H1 (cell line): ENCODE measurements around the gene STARD3. TPM values are rescaled to one million over a fixed set of nuclear protein-coding genes. Genes with fewer than 3 reads are reported as not detected.

Experiments used
- CTCF ChIA-PET: fragments of 300-600 bp; sonication (Branson Sonifier 250); formaldehyde crosslinking; loops from one replicate; lab custom pipeline; 2021; ENCODE audit not compliant: partially characterized antibody; lab: Charles Lee
- POLR2A ChIA-PET: fragments of 300-600 bp; sonication (Branson Sonifier 250); formaldehyde crosslinking; loops from one replicate; lab custom pipeline; 2021; ENCODE audit warnings: inconsistent platforms; ENCODE audit not compliant: partially characterized antibody; lab: Charles Lee
- DNase-seq, 2 experiments: peaks; one replicate each; pipeline versions ENCODE4 v3.0.0 to v3.0.0-alpha.2; 2010 to 2022; ENCODE audit warnings: low spot score in 2 of 2, low read depth in 1 of 2, mixed read lengths in 1 of 2
- FAIRE-seq: peaks from 2 replicates; lab custom pipeline; 2011; peaks lifted over from hg19 to GRCh38; lab: Jason Lieb, UNC
- H2AFZ ChIP-seq: 2 replicates; pipeline ENCODE4 v1.8.1; 2012; ENCODE audit warnings: low read length, inconsistent platforms
- H2AK5ac ChIP-seq: 2 replicates; pipeline ENCODE4 v1.6.1; 2013; ENCODE audit warnings: low read depth, low read length
- H2BK120ac ChIP-seq: replicated peaks from 2 replicates; pipeline ENCODE3; 2013; ENCODE audit warnings: low read depth, low read length, inconsistent platforms
- H2BK12ac ChIP-seq: 2 replicates; pipeline ENCODE4 v1.6.1; 2013; ENCODE audit warnings: low read depth, low read length
- H2BK15ac ChIP-seq: 2 replicates; pipeline ENCODE4 v1.6.1; 2013; ENCODE audit warnings: low read length
- H2BK20ac ChIP-seq: 2 replicates; pipeline ENCODE4 v1.6.1; 2013; ENCODE audit warnings: low read length
- H2BK5ac ChIP-seq: 2 replicates; pipeline ENCODE4 v1.6.1; 2013; ENCODE audit warnings: low read depth, low read length
- H3K14ac ChIP-seq: 2 replicates; pipeline ENCODE4 v1.6.1; 2013; ENCODE audit warnings: inconsistent platforms; ENCODE audit not compliant: insufficient read length
- H3K18ac ChIP-seq: 2 replicates; pipeline ENCODE4 v1.6.1; 2013; ENCODE audit warnings: low read length; ENCODE audit errors: extremely low read depth
- H3K23ac ChIP-seq: 2 replicates; pipeline ENCODE4 v1.6.1; 2013; ENCODE audit warnings: inconsistent platforms; ENCODE audit not compliant: insufficient read length
- H3K23me2 ChIP-seq: 2 replicates; pipeline ENCODE4 v1.6.1; 2013; ENCODE audit warnings: low read depth, low read length
- H3K27ac ChIP-seq: 2 replicates; pipeline ENCODE4 v1.6.1; 2011; ENCODE audit warnings: low read depth, low read length, inconsistent platforms
- H3K27me3 ChIP-seq, 4 experiments: replicated peaks in 1 of 4; 1 replicate in 1 of 4; 2 replicates in 3 of 4; pipeline versions ENCODE4 v1.6.1 to v1.8.1; 2011 to 2013; ENCODE audit warnings: low read length in 3 of 4, mild to moderate bottlenecking in 3 of 4, inconsistent platforms in 2 of 4, mixed read lengths in 2 of 4, moderate library complexity in 1 of 4; ENCODE audit not compliant: control insufficient read depth in 3 of 4, insufficient read depth in 3 of 4; ENCODE audit errors: extremely low read depth in 1 of 4
- H3K36me3 ChIP-seq, 4 experiments: 2 replicates each; pipeline versions ENCODE4 v1.6.1 to v1.8.1; 2011 to 2013; ENCODE audit warnings: mild to moderate bottlenecking in 4 of 4, low read length in 3 of 4, moderate library complexity in 2 of 4, control low read depth in 1 of 4, inconsistent platforms in 1 of 4; ENCODE audit not compliant: insufficient read depth in 4 of 4, control insufficient read depth in 2 of 4
- H3K4ac ChIP-seq: replicated peaks from 2 replicates; pipeline ENCODE3; 2013; ENCODE audit warnings: low read length, low read depth, mixed read lengths, inconsistent platforms; ENCODE audit not compliant: insufficient read length
- H3K4me1 ChIP-seq, 4 experiments: replicated peaks in 1 of 4; 1 replicate in 1 of 4; 2 replicates in 3 of 4; pipeline versions ENCODE4 v1.6.1 to v1.8.1; 2011 to 2013; ENCODE audit warnings: low read length in 3 of 4, inconsistent platforms in 2 of 4, mixed read lengths in 1 of 4; ENCODE audit not compliant: insufficient read depth in 4 of 4, control insufficient read depth in 3 of 4
- H3K4me2 ChIP-seq, 2 experiments: 2 replicates each; pipeline versions ENCODE4 v1.6.1 to v1.8.1; 2011 to 2013; ENCODE audit warnings: low read depth in 2 of 2, low read length in 2 of 2, control low read depth in 1 of 2, inconsistent platforms in 1 of 2, mild to moderate bottlenecking in 1 of 2; ENCODE audit not compliant: insufficient read depth in 1 of 2
- H3K4me3 ChIP-seq, 4 experiments: fragments of 200-600, 300-600 bp in 1 of 4; sonication (generic), shearing (Covaris generic), sonication (Bioruptor Twin) in 1 of 4; 2 replicates each; pipeline versions ENCODE4 v1.5.1 to v1.8.1; 2011 to 2016; ENCODE audit warnings: low read length in 4 of 4, low read depth in 3 of 4, control low read depth in 2 of 4, inconsistent platforms in 2 of 4, mild to moderate bottlenecking in 2 of 4, mixed read lengths in 1 of 4, moderate library complexity in 1 of 4; ENCODE audit not compliant: insufficient read depth in 2 of 4; ENCODE audit errors: extremely low read depth in 1 of 4
- H3K56ac ChIP-seq: replicated peaks from 2 replicates; pipeline ENCODE3; 2013; ENCODE audit warnings: low read depth, mild to moderate bottlenecking, mixed read lengths, low read length, inconsistent platforms; ENCODE audit not compliant: insufficient read length
- H3K79me1 ChIP-seq: 2 replicates; pipeline ENCODE4 v1.6.1; 2013; ENCODE audit warnings: low read depth, low read length, control low read depth
- H3K79me2 ChIP-seq, 2 experiments: 2 replicates each; pipeline versions ENCODE4 v1.6.1 to v1.8.1; 2012 to 2013; ENCODE audit warnings: low read length in 2 of 2, mild to moderate bottlenecking in 2 of 2, inconsistent platforms in 1 of 2; ENCODE audit not compliant: insufficient read depth in 2 of 2, control insufficient read depth in 1 of 2
- H3K9ac ChIP-seq, 4 experiments: replicated peaks in 1 of 4; 1 replicate in 1 of 4; 2 replicates in 3 of 4; pipeline versions ENCODE4 v1.6.1 to v1.8.1; 2011 to 2013; ENCODE audit warnings: low read depth in 3 of 4, low read length in 3 of 4, control low read depth in 2 of 4, mild to moderate bottlenecking in 2 of 4, moderate library complexity in 2 of 4, inconsistent platforms in 1 of 4; ENCODE audit errors: extremely low read depth in 1 of 4
- H3K9me3 ChIP-seq, 2 experiments: 2 replicates each; pipeline versions ENCODE4 v1.6.1 to v1.8.1; 2012 to 2013; ENCODE audit warnings: mild to moderate bottlenecking in 2 of 2, moderate library complexity in 2 of 2, control low read depth in 1 of 2, inconsistent platforms in 1 of 2, low read depth in 1 of 2, low read length in 1 of 2, mixed read lengths in 1 of 2; ENCODE audit not compliant: insufficient read depth in 2 of 2
- H4K20me1 ChIP-seq, 2 experiments: replicated peaks in 1 of 2; 2 replicates each; pipeline versions ENCODE3 to v1.8.1; 2011 to 2013; ENCODE audit warnings: inconsistent platforms in 2 of 2, low read length in 2 of 2, mild to moderate bottlenecking in 1 of 2; ENCODE audit not compliant: insufficient read depth in 2 of 2, control insufficient read depth in 1 of 2
- H4K5ac ChIP-seq: 2 replicates; pipeline ENCODE4 v1.6.1; 2013; ENCODE audit warnings: low read length, low read depth, mixed read lengths, inconsistent platforms; ENCODE audit not compliant: insufficient read length
- H4K8ac ChIP-seq: 2 replicates; pipeline ENCODE4 v1.8.0; 2013; ENCODE audit warnings: mild to moderate bottlenecking, moderate library complexity, low read length, inconsistent platforms; ENCODE audit not compliant: insufficient read depth; ENCODE audit errors: extremely low read depth
- H4K91ac ChIP-seq: replicated peaks from 2 replicates; pipeline ENCODE3; 2013; ENCODE audit warnings: low read length, mixed read lengths, inconsistent platforms; ENCODE audit not compliant: insufficient read length
- CTBP2 ChIP-seq: IDR thresholded peaks from 2 replicates; pipeline ENCODE4 v1.7.0; 2011; ENCODE audit warnings: borderline replicate concordance, mild to moderate bottlenecking, moderate library complexity, mixed read lengths, low read length; ENCODE audit not compliant: insufficient read depth, insufficient read length
- SAP30 ChIP-seq: fragments of 300-600 bp; sonication (generic); IDR thresholded peaks from 2 replicates; pipeline ENCODE4 v1.7.1; 2012; ENCODE audit warnings: low read length, moderate library complexity, mild to moderate bottlenecking, inconsistent platforms; ENCODE audit not compliant: insufficient read depth, insufficient replicate concordance
- SUZ12 ChIP-seq: fragments of 200-600 bp; sonication (generic); IDR thresholded peaks from 2 replicates; pipeline ENCODE4 v1.6.1; 2012; ENCODE audit warnings: mild to moderate bottlenecking, inconsistent platforms, low read length, moderate library complexity, mixed read lengths
- TAF1 ChIP-seq: IDR thresholded peaks from 2 replicates; pipeline ENCODE4 v1.6.1; 2011; ENCODE audit warnings: mild to moderate bottlenecking, low read depth, low read length
- WGBS, 2 experiments: shearing (Covaris generic) in 1 of 2; methylation state at CpG; one replicate each; pipeline versions ENCODE4 v1.1.6 to v1.1.7; 2013 to 2015; ENCODE audit warnings: low lambda C conversion rate in 2 of 2, mixed read lengths in 2 of 2, inconsistent platforms in 1 of 2, low coverage in 1 of 2, missing lambda C conversion rate in 1 of 2; ENCODE audit not compliant: insufficient replicate concordance in 2 of 2, insufficient coverage in 1 of 2, insufficient read length in 1 of 2; ENCODE audit errors: extremely low coverage in 1 of 2, missing lambda C conversion rate in 1 of 2; 5-methylcytosine and 5-hydroxymethylcytosine counted together
- polyA plus RNA-seq, 7 experiments: library from polyadenylated mRNA; depleted of rRNA in 3 of 7; stranded (reverse) in 5 of 7; unstranded in 2 of 7; fragments of >200 nt in 5 of 7; fragments of 200-250 nt in 2 of 7; gene quantifications; 1 replicate in 5 of 7; 2 replicates in 1 of 7; 4 replicates in 1 of 7; pipeline versions ENCODE4 v1.2.1 to v1.2.3, GENCODE V29; 2011 to 2013; ENCODE audit warnings: missing spikeins in 2 of 7, mixed read lengths in 2 of 7
- total RNA-seq: library from RNA; stranded (reverse); fragmentation: NEBNext Ultra II Directional; extraction: Animal tissue kit (Norgen Biotek cat#: 25700); gene quantifications from 2 replicates; pipeline ENCODE4 v1.2.1, GENCODE V29; 2021

STARD3 gene
- total and polyA plus RNA-seq, 2 of the 8 experiments (the other 6 are each of a cell fraction or from before 2014, with no cell fraction given), result 47.6 to 80.3 TPM

GRCh38 chr17:39706921-39707337, 70.0 kb downstream of the STARD3 start:
- no peak for DNase-seq
- no peaks in the 10 kb centered on the region for H3K23me2 ChIP-seq
- H3K79me1 ChIP-seq, result peaks cover 22% of the 10 kb centered on the region
- H3K23ac ChIP-seq, result no peak overlapping the region
- no peak overlapping the region for H3K56ac ChIP-seq
- H2AK5ac ChIP-seq, result no peak overlapping the region
- H3K79me2 ChIP-seq, result peaks cover 27 to 80% of the 10 kb centered on the region in 2 experiments
- H3K9ac ChIP-seq, result no peak overlapping the region
- H4K8ac ChIP-seq, result no peak overlapping the region; the same call in 1 of the 2 replicates
- no peak overlapping the region for H2BK15ac ChIP-seq
- H4K91ac ChIP-seq, result no peak overlapping the region
- ChIA-PET POLR2A (interaction anchor here (0.8 to 38.1 kb wide), 5 partner anchors 8 to 31 kb away, joined by 3 to 708 read pairs (median 5); partner anchors contain the start of genes PGAP3, PNMT and TCAP), CTCF (interaction anchor here (2.5 to 52.4 kb wide), 3 partner anchors 11 to 73 kb away, joined by 9 to 1885 read pairs (median 11); partner anchors contain the start of genes MIEN1, PPP1R1B and STARD3)
- no peaks in the 10 kb centered on the region for H3K9me3 ChIP-seq
- no peak for FAIRE-seq
- H2BK12ac ChIP-seq, result no peak overlapping the region
- no peak overlapping the region for H2BK120ac ChIP-seq
- H4K20me1 ChIP-seq, result peaks cover 26 to 37% of the 10 kb centered on the region in 2 experiments
- no peak overlapping the region; the same call in 1 of the 2 replicates for H3K18ac ChIP-seq
- no peak overlapping the region for H4K5ac ChIP-seq
- no peak overlapping the region for H3K4me3 ChIP-seq
- no peak for TF ChIP-seq CTBP2
- TF ChIP-seq SUZ12, result no peak
- TF ChIP-seq SAP30, result no peak
- TF ChIP-seq TAF1, result no peak
- TF ChIP-seq, all 59 proteins: peak for 0
- H3K27ac ChIP-seq, result no peak overlapping the region
- H3K27me3 ChIP-seq, result no peaks in the 10 kb centered on the region
- H3K4me1 ChIP-seq, result peaks cover 12 to 36% (median 22%) of the 10 kb centered on the region in 4 experiments
- 93% methylated on average over 7 of the region's 7 CpGs; no CpG with 5 or more reads in 1 of the 2 experiments for WGBS, 2 experiments
- H2AFZ ChIP-seq, result no peak overlapping the region
- no peak overlapping the region for H3K4ac ChIP-seq
- no peak overlapping the region for H2BK20ac ChIP-seq
- H2BK5ac ChIP-seq, result no peak overlapping the region; the same call in 1 of the 2 replicates
- H3K14ac ChIP-seq, result no peak overlapping the region
- H3K36me3 ChIP-seq, result peaks cover 23 to 53% (median 44%) of the 10 kb centered on the region in 4 experiments
- no peak overlapping the region for H3K4me2 ChIP-seq
